ENCODE data around the gene DDX20.

DNA sequence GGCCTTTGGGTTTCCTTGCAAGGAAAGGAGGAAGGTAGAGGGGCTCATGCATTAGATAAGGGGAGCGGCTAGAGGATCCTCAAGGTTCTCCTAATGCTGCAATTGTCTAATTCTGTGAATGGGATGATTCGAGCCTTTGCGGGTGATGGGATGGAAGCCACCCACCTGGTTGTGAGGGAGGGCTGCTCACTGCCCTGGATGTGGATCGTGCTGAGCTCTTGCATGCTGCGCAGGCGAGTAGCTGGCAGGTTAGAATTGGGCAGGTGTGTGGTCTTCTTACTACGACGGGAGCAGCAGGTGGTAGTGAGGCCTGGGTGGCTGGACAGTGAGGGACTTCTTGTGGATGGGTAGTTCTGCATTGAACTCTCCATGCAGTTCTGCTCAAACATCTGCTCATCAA, 21.2 kb downstream of the DDX20 start:
- no peak for TF ChIP-seq YY1 (IDR thresholded peaks at IDR 0.05; ENCODE audit: low read depth)
- TF ChIP-seq REST (IDR thresholded peaks at IDR 0.05; ENCODE audit: low read depth) = no peak
- no peak for TF ChIP-seq TEAD4 (IDR thresholded peaks at IDR 0.05)
- TF ChIP-seq RAD21 (IDR thresholded peaks at IDR 0.05; ENCODE audit: low read depth) = no peak
- TF ChIP-seq, protein P1, sequence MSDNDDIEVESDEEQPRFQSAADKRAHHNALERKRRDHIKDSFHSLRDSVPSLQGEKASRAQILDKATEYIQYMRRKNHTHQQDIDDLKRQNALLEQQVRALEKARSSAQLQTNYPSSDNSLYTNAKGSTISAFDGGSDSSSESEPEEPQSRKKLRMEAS (IDR thresholded peaks at IDR 0.05) = no peak
- no peak for TF ChIP-seq TAF1 (IDR thresholded peaks at IDR 0.05; ENCODE audit: low read depth)
- no peak for TF ChIP-seq EP300 (IDR thresholded peaks at IDR 0.05; ENCODE audit: borderline replicate concordance)
- no peak for TF ChIP-seq CREB1 (IDR thresholded peaks at IDR 0.05; ENCODE audit: low read depth)
- TF ChIP-seq CEBPB (IDR thresholded peaks at IDR 0.05) = no peak
- TF ChIP-seq TCF12 (IDR thresholded peaks at IDR 0.05; ENCODE audit: low read depth) = no peak
- no peak for TF ChIP-seq FOXM1 (IDR thresholded peaks at IDR 0.05; ENCODE audit: borderline replicate concordance, low read depth)
- no peak for TF ChIP-seq EGR1 (IDR thresholded peaks at IDR 0.05)
- no peak for TF ChIP-seq NFIC (IDR thresholded peaks at IDR 0.05)
